GM12878 (cell line): Measurements from ENCODE around the gene KIF5C. TPM values are rescaled to one million over a fixed set of nuclear protein-coding genes. Genes with fewer than 3 reads are reported as not detected.

ENCODE experiments used
- ATAC-seq: fragments of 200-7000 bp; cut with Tn5 transposase; 3 replicates; pipeline ENCODE4 v1.9.1; 2020; ENCODE audit warnings: mild to moderate bottlenecking, moderate library complexity
- BruUV-seq: library from RNA; stranded (reverse); fragments of 400-500 nt; replicated peaks from 2 replicates; lab custom pipeline; 2021; lab: Mats Ljungman, UMichigan
- CTCF ChIA-PET: fragments of 300-600 bp; sonication (Branson Sonifier 250); formaldehyde crosslinking; extraction: SDS; loops from one replicate; lab custom pipeline; 2021; ENCODE audit warnings: inconsistent platforms; lab: Yijun Ruan, JAX
- POLR2A ChIA-PET: fragments of 350-600 bp; formaldehyde crosslinking; extraction: SDS; loops from one replicate; lab custom pipeline; 2021; ENCODE audit warnings: inconsistent platforms; lab: Charles Lee
- RAD21 ChIA-PET: fragments of 300-600 bp; sonication (Branson Sonifier 250); formaldehyde crosslinking; loops from one replicate; lab custom pipeline; 2023; ENCODE audit warnings: antibody characterized with exemption; ENCODE audit not compliant: unreplicated experiment; lab: Charles Lee
- SMC1A ChIA-PET: fragments of 300-600 bp; sonication (Branson Sonifier 250); formaldehyde crosslinking; loops from one replicate; lab custom pipeline; 2023; ENCODE audit not compliant: unreplicated experiment, uncharacterized antibody; lab: Charles Lee
- DNase-seq: peaks from one replicate; pipeline ENCODE4 v3.0.0-alpha.2; 2011; ENCODE audit warnings: low read depth, low spot score
- FAIRE-seq: peaks from 3 replicates; lab custom pipeline; 2011; peaks lifted over from hg19 to GRCh38; lab: Jason Lieb, UNC
- H2AFZ ChIP-seq: 2 replicates; pipeline ENCODE4 v1.6.0; 2011; ENCODE audit warnings: low read depth, low read length, control low read depth; ENCODE audit not compliant: control insufficient read depth
- H3K27ac ChIP-seq: 2 replicates; pipeline ENCODE4 v1.5.1; 2011; ENCODE audit warnings: control low read depth; ENCODE audit not compliant: control insufficient read depth, insufficient read depth
- H3K27me3 ChIP-seq, 2 experiments: replicated peaks in 1 of 2; 2 replicates each; pipeline versions ENCODE4 v1.6.0 to v1.6.1; 2011; ENCODE audit warnings: low read length in 1 of 2; ENCODE audit not compliant: control insufficient read depth in 2 of 2, insufficient read depth in 2 of 2
- H3K36me3 ChIP-seq, 2 experiments: 2 replicates each; pipeline ENCODE4 v1.5.1; 2011; ENCODE audit warnings: low read length in 1 of 2; ENCODE audit not compliant: control insufficient read depth in 2 of 2, insufficient read depth in 2 of 2
- H3K4me1 ChIP-seq: 2 replicates; pipeline ENCODE4 v1.6.1; 2011; ENCODE audit warnings: mild to moderate bottlenecking, low read length, moderate library complexity, mixed read lengths; ENCODE audit not compliant: control insufficient read depth, insufficient read depth
- H3K4me2 ChIP-seq: 2 replicates; pipeline ENCODE4 v1.6.0; 2011; ENCODE audit warnings: control low read depth; ENCODE audit not compliant: control insufficient read depth, insufficient read depth
- H3K4me3 ChIP-seq: fragments of 200-600 bp; sonication (generic); 2 replicates; pipeline ENCODE4 v1.5.1; 2016
- H3K79me2 ChIP-seq: 2 replicates; pipeline ENCODE4 v1.6.0; 2011; ENCODE audit warnings: low read length; ENCODE audit not compliant: control insufficient read depth, insufficient read depth
- H3K9ac ChIP-seq: 2 replicates; pipeline ENCODE4 v1.8.0; 2011; ENCODE audit warnings: low read length, control low read depth, mixed read lengths; ENCODE audit not compliant: control insufficient read depth, insufficient read depth
- H3K9me3 ChIP-seq: replicated peaks from 3 replicates; pipeline ENCODE4 v1.5.1; 2011; ENCODE audit warnings: mild to moderate bottlenecking, low read length; ENCODE audit not compliant: control insufficient read depth, insufficient read depth
- H4K20me1 ChIP-seq: 2 replicates; pipeline ENCODE4 v1.6.0; 2011; ENCODE audit not compliant: control insufficient read depth, insufficient read depth
- PML ChIP-seq: IDR thresholded peaks from 2 replicates; pipeline ENCODE4 v1.6.1; 2012; ENCODE audit warnings: low read length, inconsistent platforms
- ZNF622 ChIP-seq: fragments of 450-650 bp; IDR thresholded peaks from 2 replicates; pipeline ENCODE4 v1.6.1; 2017; ENCODE audit warnings: mild to moderate bottlenecking, inconsistent platforms
- WGBS: methylation state at CpG from one replicate; pipeline ENCODE4 v1.1.6; 2016; ENCODE audit warnings: low lambda C conversion rate; ENCODE audit not compliant: insufficient replicate concordance, insufficient coverage; ENCODE audit errors: missing lambda C conversion rate; 5-methylcytosine and 5-hydroxymethylcytosine counted together
- in situ Hi-C: fragments of 300-500 bp; cut with MboI; formaldehyde crosslinking; loops from 9 replicates; pipeline ENCODE4 v1.14.3; 2018; ENCODE audit warnings: mixed read lengths
- intact Hi-C: fragments of 100-400 bp; cut with micrococcal nuclease; formaldehyde crosslinking; loops from one replicate; pipeline ENCODE4 v1.14.2; 2022; ENCODE audit not compliant: unreplicated experiment
- polyA plus RNA-seq, 11 experiments: library from polyadenylated mRNA; depleted of rRNA in 4 of 11; unstranded in 6 of 11; stranded (reverse) in 5 of 11; fragments of >200 nt; fragmentation: Nextera tagmentation in 4 of 11; fragmentation: Illumina TruSeq in 1 of 11; extraction: Ambion mirVana in 4 of 11; extraction: Trizol in 1 of 11; gene quantifications; 1 replicate in 1 of 11; 2 replicates in 10 of 11; pipeline versions ENCODE4 v1.2.1 to v1.2.3, GENCODE V29; 2011 to 2016; ENCODE audit warnings: inconsistent platforms in 2 of 11, missing spikeins in 2 of 11, low read depth in 1 of 11
- total RNA-seq, 4 experiments: library from RNA; depleted of rRNA in 3 of 4; stranded (reverse); fragments of >200 nt in 3 of 4; fragmentation: Illumina TruSeq in 1 of 4; extraction: Trizol in 1 of 4; gene quantifications; 2 replicates each; pipeline versions ENCODE4 v1.2.1 to v1.2.3, GENCODE V29; 2013 to 2021
- TF ChIP-seq, protein P1 (sequence below): fragments of 450-650 bp; IDR thresholded peaks from 2 replicates; pipeline ENCODE4 v1.6.1; 2017; ENCODE audit warnings: mild to moderate bottlenecking
- TF ChIP-seq, protein P2 (sequence below): fragments of 450-650 bp; IDR thresholded peaks from 2 replicates; pipeline ENCODE4 v1.6.1; 2018; ENCODE audit warnings: mild to moderate bottlenecking, low read depth, moderate library complexity; ENCODE audit not compliant: partially characterized antibody
- TF ChIP-seq, protein P3 (sequence below): IDR thresholded peaks from 2 replicates; pipeline ENCODE4 v1.6.1; 2012; ENCODE audit warnings: low read depth, low read length, improper control_type of control experiment
- TF ChIP-seq, protein P4 (sequence below): IDR thresholded peaks from 2 replicates; pipeline ENCODE4 v1.6.1; 2012; ENCODE audit warnings: low read depth, low read length, improper control_type of control experiment

KIF5C gene
- total and polyA plus RNA-seq, 10 of the 15 experiments (the other 5 are each of a cell fraction or from before 2014, with no cell fraction given) = 0.08 to 0.49 (median 0.24) TPM

DNA sequence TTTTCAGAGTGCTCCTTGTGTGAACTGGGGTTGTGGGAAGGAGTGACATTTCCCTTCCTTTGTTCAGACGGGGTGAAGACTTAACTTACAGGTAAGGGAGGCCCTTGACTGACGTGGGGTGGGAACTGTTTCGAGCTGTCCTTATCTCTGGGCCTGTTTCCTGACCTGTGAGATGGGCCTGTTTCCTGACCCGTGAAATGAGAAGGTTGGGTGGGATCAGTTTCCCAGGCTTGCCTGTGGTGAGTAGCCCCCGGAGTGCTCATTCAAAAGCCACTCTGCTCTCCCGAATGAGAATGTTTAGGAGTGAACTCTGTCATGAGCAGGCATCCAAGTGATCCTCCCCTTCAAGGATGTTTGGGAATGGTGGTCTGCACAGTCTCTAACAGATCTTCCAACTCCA is 159.4 kb downstream of the KIF5C start:
- in situ Hi-C loops = no loop called here
- H3K9me3 ChIP-seq = no peaks in the 10 kb centered on the region
- ChIA-PET RAD21 (interaction anchor here (0.7 to 10.5 kb wide), 2 partner anchors 17 to 173 kb away, joined by 4 to 107 read pairs; no protein-coding TSS in a partner anchor), SMC1A (interaction anchor here (1.4 to 16.5 kb wide), 3 partner anchors 15 to 26 kb away, joined by 3 to 327 read pairs (median 3); no protein-coding TSS in a partner anchor)
- 0 out of 2 replicates have a peak overlapping the region, but pooled peaks have one; percentile 15 for H2AFZ ChIP-seq
- FAIRE-seq = no peak
- no peak overlapping the region for H3K4me3 ChIP-seq
- no peaks in the 10 kb centered on the region for H3K27me3 ChIP-seq
- H3K79me2 ChIP-seq = peaks cover 4% of the 10 kb centered on the region
- BruUV-seq = no TSS peak
- TF ChIP-seq PML = no peak
- TF ChIP-seq, all 136 proteins: peak for 0
- no peaks in the 10 kb centered on the region for H4K20me1 ChIP-seq
- ChIA-PET CTCF (interaction anchor here (18.0 kb wide), 1 partner anchor 12 kb away, joined by 508 read pairs; no protein-coding TSS in a partner anchor), POLR2A (no interaction called here)
- ATAC-seq = no peak
- peaks cover 27% of the 10 kb centered on the region for H3K4me1 ChIP-seq
- H3K9ac ChIP-seq = no peak overlapping the region
- no peak overlapping the region for H3K4me2 ChIP-seq
- no peaks in the 10 kb centered on the region for H3K36me3 ChIP-seq
- intact Hi-C loops = no loop called here
- 78% methylated on average over 6 of the region's 6 CpGs for WGBS
- no peak overlapping the region for H3K27ac ChIP-seq
- DNase-seq = no peak

DNA sequence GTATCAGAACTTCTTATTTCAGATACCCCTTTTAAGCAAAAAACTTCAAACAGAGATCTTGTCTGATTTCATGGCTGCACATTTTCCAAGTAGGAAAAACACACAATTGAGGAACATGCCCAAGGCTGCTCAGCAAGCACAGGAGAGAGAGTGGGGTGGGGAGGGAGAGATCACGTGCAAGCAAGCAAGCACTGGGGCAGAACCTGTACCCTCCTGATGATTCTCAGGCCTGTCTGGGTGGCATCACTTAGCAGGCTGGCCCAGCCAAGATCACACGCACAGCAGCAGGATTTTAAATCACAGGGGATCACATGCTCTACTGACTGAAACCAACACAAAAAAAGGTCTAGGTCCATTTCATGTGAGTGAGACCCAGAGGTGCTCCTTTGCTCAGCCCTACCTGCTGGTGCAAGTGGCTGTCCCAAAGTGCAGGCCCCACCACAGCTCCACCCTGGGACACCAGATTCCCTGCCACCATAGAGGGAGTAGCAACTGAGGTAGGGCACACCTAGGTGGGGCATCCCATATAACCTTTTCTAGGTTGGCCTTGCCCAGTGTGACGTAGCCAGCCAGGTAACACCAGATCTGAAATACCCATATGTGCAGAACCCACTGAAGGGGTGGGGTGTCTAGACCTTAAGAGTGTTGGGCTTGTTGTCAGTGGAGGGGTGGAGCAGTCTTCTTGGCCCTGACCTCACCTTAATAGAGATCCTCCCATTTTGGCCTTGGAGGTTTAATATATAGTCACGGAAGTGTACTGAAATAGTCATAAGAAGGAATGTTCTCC is 161.7 kb downstream of the KIF5C start:
- POLR2A ChIA-PET = no interaction called here
- in situ Hi-C loops = no loop called here
- BruUV-seq = no TSS peak

More for the DNA sequence above, 161.7 kb downstream of the KIF5C start:
- TF ChIP-seq, protein P1, sequence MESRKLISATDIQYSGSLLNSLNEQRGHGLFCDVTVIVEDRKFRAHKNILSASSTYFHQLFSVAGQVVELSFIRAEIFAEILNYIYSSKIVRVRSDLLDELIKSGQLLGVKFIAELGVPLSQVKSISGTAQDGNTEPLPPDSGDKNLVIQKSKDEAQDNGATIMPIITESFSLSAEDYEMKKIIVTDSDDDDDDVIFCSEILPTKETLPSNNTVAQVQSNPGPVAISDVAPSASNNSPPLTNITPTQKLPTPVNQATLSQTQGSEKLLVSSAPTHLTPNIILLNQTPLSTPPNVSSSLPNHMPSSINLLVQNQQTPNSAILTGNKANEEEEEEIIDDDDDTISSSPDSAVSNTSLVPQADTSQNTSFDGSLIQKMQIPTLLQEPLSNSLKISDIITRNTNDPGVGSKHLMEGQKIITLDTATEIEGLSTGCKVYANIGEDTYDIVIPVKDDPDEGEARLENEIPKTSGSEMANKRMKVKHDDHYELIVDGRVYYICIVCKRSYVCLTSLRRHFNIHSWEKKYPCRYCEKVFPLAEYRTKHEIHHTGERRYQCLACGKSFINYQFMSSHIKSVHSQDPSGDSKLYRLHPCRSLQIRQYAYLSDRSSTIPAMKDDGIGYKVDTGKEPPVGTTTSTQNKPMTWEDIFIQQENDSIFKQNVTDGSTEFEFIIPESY = no peak
- no peak for TF ChIP-seq ZNF622
- TF ChIP-seq, protein P2, sequence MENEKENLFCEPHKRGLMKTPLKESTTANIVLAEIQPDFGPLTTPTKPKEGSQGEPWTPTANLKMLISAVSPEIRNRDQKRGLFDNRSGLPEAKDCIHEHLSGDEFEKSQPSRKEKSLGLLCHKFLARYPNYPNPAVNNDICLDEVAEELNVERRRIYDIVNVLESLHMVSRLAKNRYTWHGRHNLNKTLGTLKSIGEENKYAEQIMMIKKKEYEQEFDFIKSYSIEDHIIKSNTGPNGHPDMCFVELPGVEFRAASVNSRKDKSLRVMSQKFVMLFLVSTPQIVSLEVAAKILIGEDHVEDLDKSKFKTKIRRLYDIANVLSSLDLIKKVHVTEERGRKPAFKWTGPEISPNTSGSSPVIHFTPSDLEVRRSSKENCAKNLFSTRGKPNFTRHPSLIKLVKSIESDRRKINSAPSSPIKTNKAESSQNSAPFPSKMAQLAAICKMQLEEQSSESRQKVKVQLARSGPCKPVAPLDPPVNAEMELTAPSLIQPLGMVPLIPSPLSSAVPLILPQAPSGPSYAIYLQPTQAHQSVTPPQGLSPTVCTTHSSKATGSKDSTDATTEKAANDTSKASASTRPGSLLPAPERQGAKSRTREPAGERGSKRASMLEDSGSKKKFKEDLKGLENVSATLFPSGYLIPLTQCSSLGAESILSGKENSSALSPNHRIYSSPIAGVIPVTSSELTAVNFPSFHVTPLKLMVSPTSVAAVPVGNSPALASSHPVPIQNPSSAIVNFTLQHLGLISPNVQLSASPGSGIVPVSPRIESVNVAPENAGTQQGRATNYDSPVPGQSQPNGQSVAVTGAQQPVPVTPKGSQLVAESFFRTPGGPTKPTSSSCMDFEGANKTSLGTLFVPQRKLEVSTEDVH = no peak
- TF ChIP-seq, protein P3, sequence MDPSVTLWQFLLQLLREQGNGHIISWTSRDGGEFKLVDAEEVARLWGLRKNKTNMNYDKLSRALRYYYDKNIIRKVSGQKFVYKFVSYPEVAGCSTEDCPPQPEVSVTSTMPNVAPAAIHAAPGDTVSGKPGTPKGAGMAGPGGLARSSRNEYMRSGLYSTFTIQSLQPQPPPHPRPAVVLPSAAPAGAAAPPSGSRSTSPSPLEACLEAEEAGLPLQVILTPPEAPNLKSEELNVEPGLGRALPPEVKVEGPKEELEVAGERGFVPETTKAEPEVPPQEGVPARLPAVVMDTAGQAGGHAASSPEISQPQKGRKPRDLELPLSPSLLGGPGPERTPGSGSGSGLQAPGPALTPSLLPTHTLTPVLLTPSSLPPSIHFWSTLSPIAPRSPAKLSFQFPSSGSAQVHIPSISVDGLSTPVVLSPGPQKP = no peak
- TF ChIP-seq, protein P4, sequence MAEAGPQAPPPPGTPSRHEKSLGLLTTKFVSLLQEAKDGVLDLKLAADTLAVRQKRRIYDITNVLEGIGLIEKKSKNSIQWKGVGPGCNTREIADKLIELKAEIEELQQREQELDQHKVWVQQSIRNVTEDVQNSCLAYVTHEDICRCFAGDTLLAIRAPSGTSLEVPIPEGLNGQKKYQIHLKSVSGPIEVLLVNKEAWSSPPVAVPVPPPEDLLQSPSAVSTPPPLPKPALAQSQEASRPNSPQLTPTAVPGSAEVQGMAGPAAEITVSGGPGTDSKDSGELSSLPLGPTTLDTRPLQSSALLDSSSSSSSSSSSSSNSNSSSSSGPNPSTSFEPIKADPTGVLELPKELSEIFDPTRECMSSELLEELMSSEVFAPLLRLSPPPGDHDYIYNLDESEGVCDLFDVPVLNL = no peak
- ATAC-seq (no peak), DNase-seq (no peak), FAIRE-seq (no peak)
- H3K4me3 ChIP-seq = no peak overlapping the region
- H3K4me2 ChIP-seq = no peak overlapping the region; the same call in 1 of the 2 replicates
- H4K20me1 ChIP-seq = no peaks in the 10 kb centered on the region
- no peak overlapping the region for H3K27ac ChIP-seq
- SMC1A ChIA-PET = interaction anchor here (1.5 to 16.5 kb wide), 2 partner anchors 9 to 17 kb away, joined by 3 to 327 read pairs; no protein-coding TSS in a partner anchor
- no peak overlapping the region for H2AFZ ChIP-seq
- H3K27me3 ChIP-seq = no peaks in the 10 kb centered on the region
- RAD21 ChIA-PET = interaction anchor here (1.0 to 3.2 kb wide), 2 partner anchors 18 to 525 kb away, joined by 5 to 31 read pairs; no protein-coding TSS in a partner anchor
- no peaks in the 10 kb centered on the region for H3K36me3 ChIP-seq
- no peak overlapping the region for H3K9ac ChIP-seq
- CTCF ChIA-PET = interaction anchor here (18.0 kb wide), 1 partner anchor 15 kb away, joined by 508 read pairs; no protein-coding TSS in a partner anchor
- intact Hi-C loops = no loop called here
- no peaks in the 10 kb centered on the region for H3K9me3 ChIP-seq
- peaks cover 8% of the 10 kb centered on the region for H3K79me2 ChIP-seq
- 61% methylated on average over 4 of the region's 4 CpGs for WGBS
- H3K4me1 ChIP-seq = peaks cover 26% of the 10 kb centered on the region
